GM18505 (cell line): ENCODE results near the gene IL11RA.

Experiments
- ATAC-seq: cut with Tn5 transposase; IDR thresholded peaks from one replicate; pipeline ENCODE4 v1.9.1; 2021; ENCODE audit not compliant: unreplicated experiment
- POLR2A ChIP-seq: IDR thresholded peaks from 4 replicates; pipeline ENCODE4 v1.6.1; 2011; ENCODE audit warnings: borderline replicate concordance; ENCODE audit not compliant: insufficient read depth, insufficient read length; ENCODE audit errors: extremely low read depth

The IL11RA gene

GRCh38 chr9:34669809-34670562, 18.0 kb downstream of the IL11RA start:
- TF ChIP-seq POLR2A = no peak
- no peak for ATAC-seq

- ATAC-seq = no peak
Observed at GRCh38 chr9:34671307-34671706, 19.3 kb downstream of the IL11RA start.

GRCh38 chr9:34674440-34674839, 22.5 kb downstream of the IL11RA start:
- TF ChIP-seq POLR2A = no peak
- ATAC-seq = no peak

More at GRCh38 chr9:34671307-34671706, 19.3 kb downstream of the IL11RA start:
- no peak for TF ChIP-seq POLR2A

- no peak for TF ChIP-seq POLR2A
- no peak for ATAC-seq
Observed at GRCh38 chr9:34675048-34675714, 23.2 kb downstream of the IL11RA start.

- no peak for TF ChIP-seq POLR2A
- ATAC-seq = no peak
Observed at GRCh38 chr9:34675869-34676268, 23.9 kb downstream of the IL11RA start.

- ATAC-seq = no peak
- no peak for TF ChIP-seq POLR2A
Observed at GRCh38 chr9:34684145-34684544, 32.2 kb downstream of the IL11RA start.

GRCh38 chr9:34684816-34685215, 32.8 kb downstream of the IL11RA start:
- ATAC-seq = no peak
- no peak for TF ChIP-seq POLR2A

GRCh38 chr9:34685591-34685990, 33.6 kb downstream of the IL11RA start:
- ATAC-seq = no peak
- TF ChIP-seq POLR2A = no peak

- no peak for TF ChIP-seq POLR2A
Observed at GRCh38 chr9:34686231-34686630, 34.2 kb downstream of the IL11RA start.

GRCh38 chr9:34686732-34687131, 34.7 kb downstream of the IL11RA start:
- no peak for TF ChIP-seq POLR2A
- ATAC-seq = no peak

More at GRCh38 chr9:34686231-34686630, 34.2 kb downstream of the IL11RA start:
- no peak for ATAC-seq

- no peak for TF ChIP-seq POLR2A
- ATAC-seq = no peak
Observed at GRCh38 chr9:34687276-34688030, 35.5 kb downstream of the IL11RA start.

- no peak for ATAC-seq
- no peak for TF ChIP-seq POLR2A
Observed at GRCh38 chr9:34688329-34689115, 36.5 kb downstream of the IL11RA start.

- ATAC-seq = no peak
- no peak for TF ChIP-seq POLR2A
Observed at GRCh38 chr9:34689116-34689470, 37.1 kb downstream of the IL11RA start.
